DND-41 (cell line): ENCODE measurements around the gene GNS.

Experiments
- EZH2 ChIP-seq: IDR thresholded peaks from 3 replicates; pipeline ENCODE4 v1.6.1; 2012; ENCODE audit warnings: borderline replicate concordance, low read depth, mild to moderate bottlenecking, moderate library complexity, low read length, inconsistent platforms; ENCODE audit not compliant: severe bottlenecking
- TF ChIP-seq, protein P1 (sequence below): IDR thresholded peaks from 2 replicates; pipeline ENCODE4 v1.5.1; 2012; ENCODE audit warnings: borderline replicate concordance, low read length, moderate library complexity, mild to moderate bottlenecking; ENCODE audit not compliant: poor library complexity, severe bottlenecking; ENCODE audit errors: extremely low read depth

DNA sequence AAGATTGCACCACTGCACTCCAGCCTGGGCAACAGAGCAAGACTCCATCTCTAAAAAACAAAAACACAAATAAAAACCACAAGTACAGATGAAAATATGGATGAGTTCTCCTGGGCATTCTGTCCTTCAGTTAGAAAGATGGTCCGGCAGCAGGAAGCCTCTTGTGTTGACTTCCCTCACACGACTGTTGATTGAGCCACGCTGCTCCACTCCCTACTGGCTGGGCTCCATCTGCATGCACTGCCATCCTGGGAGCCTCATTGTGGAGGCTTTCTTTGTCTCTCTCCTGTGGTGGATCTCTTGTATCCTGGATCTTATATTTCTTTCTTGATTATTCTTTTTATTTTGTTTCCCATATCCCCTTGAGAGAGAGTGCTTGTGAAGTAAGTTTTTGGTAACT is 34.4 kb upstream of the GNS start:
- TF ChIP-seq, protein P1, sequence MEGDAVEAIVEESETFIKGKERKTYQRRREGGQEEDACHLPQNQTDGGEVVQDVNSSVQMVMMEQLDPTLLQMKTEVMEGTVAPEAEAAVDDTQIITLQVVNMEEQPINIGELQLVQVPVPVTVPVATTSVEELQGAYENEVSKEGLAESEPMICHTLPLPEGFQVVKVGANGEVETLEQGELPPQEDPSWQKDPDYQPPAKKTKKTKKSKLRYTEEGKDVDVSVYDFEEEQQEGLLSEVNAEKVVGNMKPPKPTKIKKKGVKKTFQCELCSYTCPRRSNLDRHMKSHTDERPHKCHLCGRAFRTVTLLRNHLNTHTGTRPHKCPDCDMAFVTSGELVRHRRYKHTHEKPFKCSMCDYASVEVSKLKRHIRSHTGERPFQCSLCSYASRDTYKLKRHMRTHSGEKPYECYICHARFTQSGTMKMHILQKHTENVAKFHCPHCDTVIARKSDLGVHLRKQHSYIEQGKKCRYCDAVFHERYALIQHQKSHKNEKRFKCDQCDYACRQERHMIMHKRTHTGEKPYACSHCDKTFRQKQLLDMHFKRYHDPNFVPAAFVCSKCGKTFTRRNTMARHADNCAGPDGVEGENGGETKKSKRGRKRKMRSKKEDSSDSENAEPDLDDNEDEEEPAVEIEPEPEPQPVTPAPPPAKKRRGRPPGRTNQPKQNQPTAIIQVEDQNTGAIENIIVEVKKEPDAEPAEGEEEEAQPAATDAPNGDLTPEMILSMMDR = no peak
- no peak for TF ChIP-seq EZH2
